IPS-11a (cell line): Measurements from ENCODE around the gene UBTD1.

Experiments
- H3K4me3 ChIP-seq: one replicate; pipeline ENCODE4 v1.5.1; 2013; ENCODE audit warnings: low read depth, low read length, control low read depth

The UBTD1 gene

DNA sequence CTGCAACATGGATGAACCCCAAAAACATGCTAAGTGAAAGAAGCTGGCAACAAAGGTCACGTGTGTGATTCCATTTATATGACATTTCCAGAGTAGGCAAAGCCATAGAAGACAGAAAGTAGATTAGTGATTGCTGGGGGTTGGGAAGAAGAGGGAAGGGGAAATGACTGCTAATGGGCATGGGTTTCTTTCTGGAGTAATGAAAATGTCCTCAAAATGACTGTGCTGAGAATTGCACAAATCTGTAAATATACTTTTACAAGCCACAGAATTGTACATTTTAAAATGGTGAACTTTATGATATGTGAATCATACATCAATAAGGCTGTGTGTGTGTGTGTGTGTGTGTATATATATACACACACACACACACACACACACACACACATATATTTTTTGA is 16.3 kb upstream of the UBTD1 start:
- H3K4me3 ChIP-seq, result no peak overlapping the region

DNA sequence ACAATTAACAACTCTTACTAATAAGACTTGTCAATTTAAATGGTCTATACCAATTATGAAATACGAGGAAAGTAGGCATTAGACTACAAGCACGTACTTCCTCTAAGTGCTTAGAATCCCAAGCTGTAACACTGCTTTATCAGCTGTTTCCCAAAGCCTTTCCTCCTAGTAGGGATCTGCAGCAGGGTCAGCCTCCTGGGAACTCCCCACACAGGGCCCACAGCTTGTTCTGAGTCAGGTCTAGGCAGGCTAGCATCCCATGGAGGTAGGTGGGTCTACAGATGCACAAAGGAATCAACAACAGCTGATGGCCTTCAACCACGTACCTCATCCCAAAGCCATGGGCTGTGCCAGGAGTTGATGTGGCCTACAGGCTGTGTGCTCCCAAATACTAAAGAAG is 15.2 kb upstream of the UBTD1 start:
- no peak overlapping the region for H3K4me3 ChIP-seq

DNA sequence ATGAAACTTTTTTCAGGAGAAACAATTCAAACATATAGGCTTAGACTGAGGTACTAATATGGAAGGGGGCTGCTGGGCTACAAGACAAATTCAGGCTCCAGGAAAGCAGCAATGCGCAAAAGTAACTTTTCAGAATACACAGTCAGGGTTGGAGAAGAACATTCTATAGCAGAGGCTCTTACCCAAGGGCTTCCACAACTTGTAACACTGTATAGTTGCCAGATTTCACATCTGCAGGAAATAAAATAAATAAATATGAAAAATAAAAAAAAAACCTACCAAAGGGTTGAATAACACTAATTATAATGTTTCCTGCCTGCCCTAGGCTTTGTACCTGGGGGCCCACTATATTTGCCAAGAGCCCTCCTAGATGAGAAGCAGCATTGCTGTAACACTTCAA is 14.8 kb upstream of the UBTD1 start:
- H3K4me3 ChIP-seq, result no peak overlapping the region

DNA sequence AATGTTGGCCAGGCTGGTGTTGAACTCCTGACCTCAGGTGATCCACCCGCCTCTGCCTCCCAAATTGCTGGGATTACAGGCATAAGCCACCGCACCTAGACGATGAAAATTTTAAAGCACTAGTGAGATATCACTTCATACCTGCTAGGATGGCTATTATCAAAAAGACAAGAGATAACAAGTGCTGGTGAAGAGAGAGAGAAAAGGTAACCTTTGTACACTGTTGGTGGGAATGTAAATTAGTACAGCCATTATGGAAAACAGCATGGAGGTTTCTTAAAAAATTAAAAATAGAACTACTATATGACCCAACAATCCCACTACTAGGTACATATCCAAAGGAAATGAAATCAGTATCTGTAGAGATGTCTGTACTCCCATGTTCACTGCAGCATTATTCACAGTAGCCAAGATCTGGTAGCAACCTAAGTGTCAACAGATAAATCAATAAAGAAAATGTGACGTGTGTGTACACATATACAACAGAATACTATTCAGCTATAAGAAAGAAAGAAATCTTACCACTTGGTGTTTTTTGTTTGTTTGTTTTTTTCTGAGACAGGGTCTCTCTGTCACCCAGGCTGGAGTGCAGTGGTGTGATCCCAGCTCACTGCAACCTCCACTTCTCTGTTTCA is 13.0 kb upstream of the UBTD1 start:
- no peak overlapping the region for H3K4me3 ChIP-seq

DNA sequence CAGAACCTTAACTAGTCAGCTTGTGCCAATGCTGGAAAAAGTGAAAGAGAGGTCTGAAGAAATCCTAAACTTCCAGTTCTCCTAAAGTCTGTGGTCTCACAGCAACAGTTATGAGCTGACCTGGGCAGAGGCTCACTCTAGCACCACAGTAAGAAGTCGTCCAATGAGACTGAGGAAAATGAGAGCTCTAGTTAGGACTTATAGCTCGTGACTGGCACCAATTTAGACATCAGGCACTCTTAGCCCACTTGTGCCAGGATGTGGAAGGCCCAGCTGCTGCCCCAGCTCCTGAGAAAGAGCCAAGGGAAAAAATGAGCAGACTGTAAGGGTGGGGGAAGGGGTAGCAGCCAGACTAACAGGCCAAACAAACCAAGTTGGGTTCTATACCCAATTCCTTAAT is 8.1 kb upstream of the UBTD1 start:
- H3K4me3 ChIP-seq, result no peak overlapping the region

GRCh38 chr10:97494151-97494550 is 4.6 kb upstream of the UBTD1 start:
- no peak overlapping the region for H3K4me3 ChIP-seq

DNA sequence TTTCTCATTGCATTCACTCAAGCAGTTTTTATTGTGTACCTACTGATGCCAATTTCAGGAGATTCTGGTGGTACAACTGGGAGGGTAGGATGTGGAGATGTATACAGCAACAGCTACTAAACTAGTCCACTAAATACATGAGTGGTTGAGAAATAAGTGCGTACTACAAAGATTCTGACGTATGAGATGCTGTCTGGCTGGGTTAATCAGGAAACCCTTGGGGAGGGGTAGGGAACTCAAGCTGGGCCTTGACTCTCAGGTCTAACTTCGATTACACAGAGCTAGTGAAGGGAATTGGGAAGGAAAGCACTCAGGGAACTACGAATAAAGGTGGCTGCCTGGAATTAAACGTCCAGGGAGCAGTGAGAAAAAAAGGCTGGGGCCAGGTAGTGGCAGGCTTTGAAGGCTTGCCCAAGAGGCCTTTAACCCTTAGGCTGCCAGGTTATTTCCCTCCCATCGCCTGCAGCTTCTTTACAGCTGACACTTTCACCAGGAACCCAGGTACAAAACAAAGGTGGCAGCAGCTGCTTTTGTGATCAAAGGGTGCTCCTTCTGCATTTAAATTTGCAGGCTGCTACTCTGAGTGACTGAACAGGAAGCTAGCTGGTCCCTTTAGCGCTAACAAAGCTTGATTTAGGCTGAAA is 3.7 kb upstream of the UBTD1 start:
- H3K4me3 ChIP-seq, result no peak overlapping the region

DNA sequence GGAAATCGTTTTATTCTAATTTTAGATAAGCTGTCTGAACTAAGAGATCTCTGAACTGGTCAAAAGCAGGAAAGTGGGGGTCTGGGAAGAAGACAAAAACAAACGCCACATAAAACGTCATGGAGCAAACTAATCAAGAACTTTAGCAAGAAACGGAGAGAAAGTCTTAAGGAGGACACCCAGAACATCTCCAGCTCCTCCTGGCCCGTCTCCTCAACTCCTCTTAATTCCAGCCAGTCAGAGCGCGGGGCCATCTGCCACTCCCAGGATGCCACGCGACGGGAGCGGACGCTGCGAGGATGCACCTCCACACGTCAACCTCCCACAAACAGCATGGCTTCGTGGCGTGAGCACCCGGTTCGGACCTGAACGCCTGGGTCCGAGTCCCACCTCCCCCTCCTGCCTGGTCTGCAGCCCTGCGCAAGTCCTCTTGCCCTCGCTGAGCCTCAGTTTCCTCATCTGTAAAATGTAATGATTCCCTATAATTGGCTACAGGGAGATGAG is 1.1 kb upstream of the UBTD1 start:
- H3K4me3 ChIP-seq, result peak overlapping the region; percentile 83

GRCh38 chr10:97498076-97498840 is 466 bp upstream of the UBTD1 start, which contains the start of gene MMS19:
Gene MMS19, minus strand, starts transcription at chr10:97498422. Its CDS starts 38 bp downstream, at chr10:97498384.
- H3K4me3 ChIP-seq, result peak within 1 kb of the TSS; percentile 83

DNA sequence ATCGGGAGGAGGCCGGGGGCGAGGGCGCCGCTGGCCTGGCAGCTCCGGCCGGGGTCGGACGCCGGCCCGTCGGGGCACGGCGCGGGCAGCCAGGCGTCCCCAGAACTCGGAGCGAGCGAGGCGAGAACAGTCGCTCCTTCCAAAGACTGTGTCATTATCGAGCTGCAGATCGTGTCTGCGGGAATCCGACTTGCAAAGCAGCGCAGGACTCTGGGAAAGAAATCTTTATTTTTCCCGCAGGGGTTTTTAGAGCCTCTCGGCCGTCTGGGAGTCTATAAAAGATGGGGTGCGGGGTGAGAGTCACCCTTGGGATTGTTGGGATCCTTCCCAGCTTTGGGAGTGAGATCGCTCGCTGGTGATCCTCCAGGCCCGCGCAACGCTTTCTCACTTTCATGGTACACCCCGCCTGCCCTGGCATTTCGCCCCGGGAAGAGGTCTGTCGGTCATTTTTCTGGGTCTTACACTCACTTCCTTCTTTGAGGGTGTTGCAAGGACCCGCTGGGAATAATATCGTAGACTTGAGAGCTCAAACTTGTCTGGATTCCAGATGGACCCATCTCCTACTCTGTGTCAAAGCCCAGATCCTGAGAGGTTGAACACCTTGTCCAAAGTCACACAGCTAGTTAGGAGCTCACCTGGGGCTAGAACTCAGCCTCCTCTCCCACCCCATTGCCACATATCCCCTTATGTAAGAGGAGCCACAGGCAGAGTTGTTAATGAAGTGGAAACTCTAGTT is 1.0 kb downstream of the UBTD1 start:
- peak overlapping the region; percentile 79 for H3K4me3 ChIP-seq

DNA sequence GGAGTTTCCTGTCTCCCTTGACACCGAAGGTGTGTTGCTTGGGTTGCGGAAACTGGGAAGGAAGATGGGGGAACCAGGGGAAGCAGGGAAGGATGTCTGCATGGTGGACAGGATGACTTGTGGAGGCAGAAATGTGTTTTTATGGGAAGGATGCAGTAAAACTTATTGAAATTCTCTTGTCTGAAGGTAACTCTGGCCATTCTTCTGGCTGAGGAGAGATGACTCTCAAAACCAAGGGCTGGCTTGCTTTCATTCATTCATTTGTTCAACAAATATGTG is 1.5 kb downstream of the UBTD1 start:
- peak overlapping the region; percentile 79 for H3K4me3 ChIP-seq

DNA sequence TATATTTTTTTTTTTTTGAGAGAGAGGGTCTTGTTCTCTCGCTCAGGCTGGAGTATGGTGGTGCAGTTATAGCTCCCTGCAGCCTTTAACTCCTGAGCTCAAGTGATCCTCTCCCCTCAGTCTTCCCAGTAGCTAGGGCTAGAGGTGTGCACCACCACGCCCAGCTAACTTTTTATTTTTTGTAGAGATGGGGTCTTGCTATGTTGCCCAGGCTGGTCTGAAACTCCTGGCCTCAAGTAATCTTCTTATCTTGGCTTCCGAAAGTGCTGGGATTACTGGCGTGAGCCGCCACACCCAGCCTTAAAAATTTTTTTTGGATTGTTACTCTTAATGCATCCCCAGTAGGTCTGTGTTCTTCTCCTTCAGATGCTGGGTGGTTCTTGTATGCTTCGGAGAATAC is 4.2 kb downstream of the UBTD1 start:
- no peak overlapping the region for H3K4me3 ChIP-seq

DNA sequence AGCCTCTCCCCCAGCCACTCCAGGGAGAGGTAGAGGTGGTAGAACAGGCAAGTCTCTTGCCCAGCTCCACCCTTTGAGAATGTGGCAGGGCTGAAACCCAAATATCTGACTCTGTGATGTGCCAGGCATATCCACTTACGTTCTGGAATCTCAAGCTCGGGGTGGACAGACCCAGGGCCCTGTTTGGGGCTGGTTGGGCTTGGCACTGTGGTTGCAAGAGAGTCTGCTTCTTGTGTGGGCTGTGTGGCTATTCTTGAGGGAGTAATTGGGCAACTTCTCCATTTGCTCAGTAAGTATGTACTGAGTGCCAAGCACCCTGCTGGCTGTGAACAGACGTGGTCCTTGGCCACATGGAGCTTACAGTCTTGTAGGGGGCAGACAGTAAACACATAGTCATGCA is 4.7 kb downstream of the UBTD1 start:
- H3K4me3 ChIP-seq, result no peak overlapping the region

- H3K4me3 ChIP-seq, result no peak overlapping the region
These were observed 6.4 kb downstream of the UBTD1 start for GRCh38 chr10:97505152-97505551.

DNA sequence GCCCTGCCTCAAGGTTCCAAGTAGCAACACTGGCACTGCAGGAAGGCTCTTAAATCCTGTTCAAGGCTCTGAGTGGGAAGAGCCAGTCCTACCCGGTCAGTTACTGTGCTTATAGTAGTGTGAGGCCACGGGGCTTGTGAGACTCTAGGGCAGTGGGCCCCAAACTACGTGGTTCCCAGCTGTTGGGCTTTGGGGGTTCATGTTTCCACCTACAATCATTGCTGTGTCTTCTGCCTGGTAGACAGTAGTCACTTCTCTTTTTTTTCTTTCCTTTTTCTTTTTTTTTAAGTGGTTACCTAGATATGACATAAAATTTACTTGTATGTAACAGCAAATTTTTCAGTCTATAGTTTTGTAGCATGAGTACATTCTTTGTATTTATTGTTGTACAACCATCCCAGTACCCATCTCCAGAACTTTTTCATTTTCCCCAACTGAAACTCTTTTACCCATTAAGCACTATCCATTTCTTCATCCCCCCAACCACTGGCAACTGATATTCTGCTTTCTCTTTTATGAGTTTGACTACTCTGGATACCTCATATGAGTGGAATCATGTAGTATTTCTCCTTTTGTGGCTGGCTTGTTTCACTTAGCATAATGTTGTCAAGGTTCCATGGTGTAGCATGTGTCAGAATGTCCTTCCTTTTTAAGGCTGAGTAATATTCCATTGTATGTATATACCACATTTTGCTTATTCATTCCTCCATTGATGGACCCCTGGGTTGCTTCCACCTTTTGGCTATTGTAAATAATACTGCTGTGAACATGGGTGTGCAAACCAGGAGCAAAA is 7.7 kb downstream of the UBTD1 start:
- no peak overlapping the region for H3K4me3 ChIP-seq

GRCh38 chr10:97508342-97508741 is 9.6 kb downstream of the UBTD1 start:
- no peak overlapping the region for H3K4me3 ChIP-seq

DNA sequence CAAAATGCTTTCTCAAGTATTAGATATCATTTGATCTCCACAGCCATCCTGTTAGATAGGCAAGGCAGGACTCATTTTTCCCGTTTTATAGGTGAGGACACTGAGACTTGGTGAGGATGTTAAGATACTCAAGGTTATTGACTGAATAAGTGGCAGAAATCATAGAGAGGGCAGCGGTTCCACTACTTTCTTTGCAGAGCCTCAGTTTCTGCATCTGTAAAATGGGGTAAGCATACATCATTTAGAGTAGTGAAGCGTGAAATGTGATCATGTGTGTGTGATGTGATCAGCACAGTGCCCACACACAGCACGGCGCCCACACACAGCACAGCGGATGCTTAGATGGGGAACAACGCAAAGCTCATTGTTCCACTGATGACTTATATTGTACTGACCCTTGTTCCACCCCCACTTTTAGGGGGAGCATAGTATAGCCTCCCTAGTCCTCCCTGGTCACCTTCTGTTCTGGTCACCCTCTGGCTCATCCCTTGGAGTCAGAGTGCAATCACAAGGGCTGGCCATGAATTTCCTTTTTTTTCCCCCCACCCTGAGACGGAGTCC is 10.5 kb downstream of the UBTD1 start:
- no peak overlapping the region for H3K4me3 ChIP-seq

DNA sequence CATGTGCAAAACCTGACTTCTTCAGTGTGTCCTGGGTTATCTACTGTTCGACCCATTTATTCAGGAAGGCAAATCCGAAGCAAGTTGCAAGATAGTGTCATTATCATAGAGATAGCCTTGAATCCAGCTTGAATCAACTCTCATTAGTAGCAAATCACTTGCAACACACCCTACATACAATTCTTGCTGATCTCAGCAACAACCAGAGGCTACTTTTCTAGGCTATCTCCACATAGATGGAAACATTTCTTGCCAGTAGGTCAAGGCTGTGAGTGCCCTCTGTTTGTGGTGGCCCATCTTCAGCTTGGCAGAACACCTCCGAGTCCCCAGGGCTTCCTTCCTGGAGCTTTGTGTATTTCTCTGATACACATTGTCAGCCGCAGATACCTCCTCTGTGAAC is 12.0 kb downstream of the UBTD1 start:
- H3K4me3 ChIP-seq, result no peak overlapping the region

DNA sequence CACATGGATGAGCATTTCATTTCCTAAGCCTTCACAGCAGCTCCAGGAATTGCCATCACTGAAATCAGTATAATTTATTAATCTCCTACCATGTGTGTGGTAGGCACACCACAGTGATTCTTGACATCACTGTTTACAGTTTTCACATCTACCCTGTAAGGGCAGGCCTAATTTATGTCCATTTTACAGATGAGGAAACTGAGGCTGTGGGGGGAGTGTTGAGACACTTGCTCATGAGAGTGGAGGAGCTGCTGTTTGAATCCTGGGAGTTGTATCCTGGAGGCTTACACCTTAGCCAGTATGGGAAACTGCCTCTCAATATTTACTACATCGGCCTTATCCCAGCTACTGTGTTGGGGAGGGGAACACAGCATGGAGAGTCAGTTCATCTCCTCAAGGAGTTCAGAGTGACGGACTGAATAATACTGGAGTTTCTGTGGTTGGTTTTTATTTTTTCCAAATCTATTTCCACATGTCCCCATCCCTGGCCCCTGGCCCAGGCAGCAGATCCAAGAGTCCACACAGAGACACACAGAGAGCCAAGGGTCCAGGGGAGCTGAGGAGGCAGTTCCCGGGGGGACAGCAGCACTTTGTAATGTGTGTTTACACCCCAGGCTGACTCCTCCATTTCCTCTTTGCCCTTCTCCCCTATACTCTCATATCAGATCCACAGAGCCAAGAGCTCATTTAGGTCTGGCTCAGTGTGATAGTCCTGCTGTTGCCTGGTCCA is 13.2 kb downstream of the UBTD1 start:
- no peak overlapping the region for H3K4me3 ChIP-seq

GRCh38 chr10:97512993-97513392 is 14.3 kb downstream of the UBTD1 start:
- no peak overlapping the region for H3K4me3 ChIP-seq
